Left renal cortex interstitium (tissue), 4 donors: ENCODE data around the gene RFLNA. TPM values are rescaled to one million over a fixed set of nuclear protein-coding genes. Genes with fewer than 3 reads are reported as not detected.
"Not testable (repeated sequence)": the region's sequence is repeated elsewhere in the genome, so short reads cannot be mapped to it uniquely, and the experiment has no call there.

Experiments used
- DNase-seq, 4 donors: peaks; one replicate each; pipeline ENCODE4 v3.0.0-alpha.2; 2013; ENCODE audit warnings: low read depth in 4 of 4, low spot score in 2 of 4, missing footprints in 1 of 4
- polyA plus RNA-seq, 4 donors: library from polyadenylated mRNA; unstranded; fragments of 120-200 nt; gene quantifications; one replicate each; pipeline ENCODE4 v1.2.1, GENCODE V29; 2013; ENCODE audit not compliant: insufficient read length in 4 of 4

The RFLNA gene
- polyA plus RNA-seq, 4 donors: 6.4 to 10.8 (median 7.9) TPM

GRCh38 chr12:124281309-124281708, 13.6 kb upstream of the RFLNA start:
- no peak for DNase-seq

GRCh38 chr12:124282287-124282686, 12.6 kb upstream of the RFLNA start:
- DNase-seq: no peak

- DNase-seq: no peak
Measured at GRCh38 chr12:124283326-124283725, 11.6 kb upstream of the RFLNA start.

- DNase-seq: no peak
Measured at GRCh38 chr12:124284368-124284767, 10.5 kb upstream of the RFLNA start.

GRCh38 chr12:124286414-124286813, 8.5 kb upstream of the RFLNA start:
- DNase-seq: no peak

GRCh38 chr12:124286971-124287370, 7.9 kb upstream of the RFLNA start:
- DNase-seq: no peak

GRCh38 chr12:124289634-124290600, 5.0 kb upstream of the RFLNA start:
- DNase-seq: no peak

GRCh38 chr12:124292385-124292784, 2.5 kb upstream of the RFLNA start:
- no peak for DNase-seq

- DNase-seq: no peak
Measured at GRCh38 chr12:124293286-124294003, 1.4 kb upstream of the RFLNA start.

- no peak for DNase-seq
Measured at GRCh38 chr12:124295431-124296058, 652 bp downstream of the RFLNA start.

GRCh38 chr12:124296295-124296915, 1.5 kb downstream of the RFLNA start:
- no peak for DNase-seq

GRCh38 chr12:124296916-124297351, 2.0 kb downstream of the RFLNA start:
- no peak for DNase-seq

- no peak for DNase-seq
Measured at GRCh38 chr12:124297389-124297788, 2.5 kb downstream of the RFLNA start.

- no peak for DNase-seq
Measured at GRCh38 chr12:124297856-124298255, 3.0 kb downstream of the RFLNA start.

GRCh38 chr12:124298685-124299410, 4.0 kb downstream of the RFLNA start:
- no peak for DNase-seq

GRCh38 chr12:124299628-124300388, 4.9 kb downstream of the RFLNA start:
- no peak for DNase-seq

GRCh38 chr12:124300657-124301056, 5.8 kb downstream of the RFLNA start:
- not testable (repeated sequence) for DNase-seq

GRCh38 chr12:124301084-124301654, 6.3 kb downstream of the RFLNA start:
- DNase-seq: no peak

GRCh38 chr12:124302241-124302806, 7.4 kb downstream of the RFLNA start:
- DNase-seq: no peak
